Activated CD8-positive, alpha-beta memory T cell treated with anti-CD3 and anti-CD28 coated beads for 1 hour (primary cell): Measurements from ENCODE around the gene HTR3D.
"Not testable (repeated sequence)": the region's sequence is repeated elsewhere in the genome, so short reads cannot be mapped to it uniquely, and the experiment has no call there.

Experiments used
- DNase-seq, 2 donors: peaks; one replicate each; pipeline ENCODE4 v3.0.0-alpha.2; 2020; ENCODE audit warnings: low read depth in 1 of 2; ENCODE audit errors: extremely low read depth in 1 of 2

Gene HTR3D

DNA sequence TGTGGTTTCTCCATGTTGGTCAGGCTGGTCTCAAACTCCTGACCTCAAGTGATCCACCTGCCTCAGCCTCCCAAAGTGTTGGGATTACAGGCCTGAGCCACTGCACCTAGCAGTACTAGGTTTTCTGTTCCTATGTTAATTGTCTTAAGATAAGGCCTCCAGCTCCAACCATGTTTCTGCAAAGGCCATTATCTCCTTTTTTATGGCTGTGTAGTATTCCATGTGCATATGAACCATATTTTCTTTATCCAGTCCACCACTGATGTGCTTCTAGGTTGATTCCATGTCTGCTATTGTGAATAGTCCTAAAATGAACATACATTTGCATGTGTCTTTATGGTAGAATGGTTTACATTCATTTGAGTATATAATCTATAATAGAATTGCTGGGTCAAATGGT lies 31.1 kb downstream of the HTR3D start:
- DNase-seq, result no peak

DNA sequence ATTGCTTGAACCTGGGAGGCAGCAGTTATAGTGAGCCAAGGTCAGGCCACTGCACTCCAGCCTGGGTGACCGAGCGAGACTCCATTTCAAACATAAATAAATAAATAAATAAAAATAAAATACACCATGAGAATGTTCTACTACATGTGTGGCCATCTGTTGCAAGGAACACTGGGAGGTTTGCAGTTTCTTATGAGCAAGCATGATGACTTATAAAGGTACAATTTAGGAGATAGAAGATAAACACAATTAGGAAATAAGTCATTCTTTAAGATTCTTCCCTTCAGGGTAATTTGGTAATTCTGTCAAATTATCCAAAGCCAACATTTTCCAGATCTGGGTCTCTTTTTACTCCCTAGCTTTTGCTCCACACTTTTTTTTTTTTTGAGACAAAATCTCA lies 34.7 kb downstream of the HTR3D start:
- DNase-seq, result no peak

DNA sequence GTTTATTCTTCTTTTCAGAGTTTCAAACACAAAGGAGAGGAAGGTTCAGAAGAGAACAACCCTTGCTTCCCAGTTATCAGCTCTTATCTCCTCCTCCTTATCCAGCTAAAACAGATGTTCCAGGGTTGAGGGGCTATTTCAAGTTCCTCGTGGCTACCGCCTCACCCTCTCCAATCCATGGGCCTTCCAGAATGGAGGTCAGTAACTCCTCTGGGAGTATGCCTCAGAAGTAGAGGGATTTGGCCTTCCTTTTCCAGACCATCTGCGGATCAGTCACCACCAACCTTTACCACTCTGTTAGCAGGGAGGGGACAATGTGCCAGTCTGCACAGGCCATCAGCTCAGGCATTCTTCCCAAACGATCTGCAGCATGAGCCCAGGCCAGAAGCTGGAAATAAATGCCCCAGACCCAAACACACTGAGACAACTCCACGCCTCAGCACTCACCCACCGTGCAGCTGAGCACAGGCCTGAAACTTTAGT lies 36.1 kb downstream of the HTR3D start:
- DNase-seq, result no peak

DNA sequence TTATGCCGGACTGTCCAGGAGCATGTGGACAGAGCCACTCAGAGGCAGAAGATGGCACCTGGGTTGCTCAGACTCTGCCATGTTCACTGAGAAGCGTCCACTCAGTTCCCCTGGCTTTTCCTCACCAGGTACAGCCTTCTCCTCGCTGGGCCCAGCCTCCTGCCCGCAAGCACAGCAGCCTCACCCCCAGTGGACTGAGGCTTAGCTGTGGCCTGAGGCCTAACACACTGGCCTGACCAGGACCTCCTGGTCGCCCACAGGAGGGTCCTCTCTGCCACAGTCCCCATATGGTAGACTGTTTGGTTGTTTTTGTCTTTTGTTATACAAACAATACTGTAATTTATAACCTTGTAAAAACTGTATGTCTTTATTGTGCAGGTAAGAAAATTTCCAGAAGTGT lies 36.8 kb downstream of the HTR3D start:
- DNase-seq, result no peak

DNA sequence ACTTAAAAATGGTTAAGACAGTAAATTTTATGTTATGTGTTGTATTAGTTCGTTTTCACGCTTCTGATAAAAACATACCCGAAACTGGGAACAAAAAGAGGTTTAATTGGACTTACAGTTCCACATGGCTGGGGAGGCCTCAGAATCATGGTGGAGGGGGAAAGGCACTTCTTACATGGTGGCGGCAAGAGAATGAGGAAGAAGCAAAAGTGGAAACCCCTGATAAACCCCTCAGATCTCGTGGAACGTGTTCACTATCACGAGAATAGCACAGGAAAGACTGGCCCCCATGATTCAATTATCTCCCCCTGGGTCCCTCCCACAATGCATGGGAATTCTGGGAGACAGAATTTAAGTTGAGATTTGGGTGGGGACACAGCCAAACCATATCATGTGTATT lies 39.6 kb downstream of the HTR3D start:
- not testable (repeated sequence) for DNase-seq

DNA sequence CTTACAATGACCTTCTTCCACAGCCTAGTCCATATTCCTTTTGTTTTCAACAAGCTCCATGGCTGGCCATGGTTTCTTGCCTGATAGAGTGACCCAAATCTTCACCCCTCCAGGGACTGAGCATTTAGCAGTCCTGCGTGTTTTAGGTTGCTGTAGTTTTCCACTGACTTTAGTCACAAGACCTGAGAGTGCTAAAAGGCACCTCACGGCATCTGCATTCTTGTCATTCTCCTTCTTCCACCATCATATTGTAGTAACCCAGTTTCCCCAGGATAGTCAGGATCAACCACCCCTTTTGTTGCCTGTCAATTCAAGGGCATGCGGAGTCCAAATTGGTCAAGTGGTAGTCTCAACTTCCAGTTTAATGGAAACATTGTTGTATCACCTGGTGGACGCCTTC lies 42.1 kb downstream of the HTR3D start:
- no peak for DNase-seq

DNA sequence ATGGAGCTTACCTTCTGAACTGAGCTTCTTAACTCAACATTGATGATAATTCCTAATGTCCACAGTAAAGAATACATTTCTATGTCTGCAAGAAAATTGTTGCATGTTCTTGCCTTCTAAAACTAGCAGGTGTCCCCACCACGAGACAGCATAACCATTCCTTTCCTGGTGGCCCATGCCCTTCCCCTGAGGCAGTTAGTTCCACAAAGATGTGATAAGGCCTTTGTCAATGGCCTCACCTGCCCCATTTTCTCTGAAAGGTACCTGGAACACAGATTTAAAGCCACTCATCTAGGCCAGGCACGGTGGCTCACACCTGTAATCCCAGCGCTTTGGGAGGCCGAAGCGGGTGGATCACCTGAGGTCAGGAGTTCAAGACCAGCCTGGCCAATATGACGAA lies 44.4 kb downstream of the HTR3D start:
- DNase-seq, result no peak

DNA sequence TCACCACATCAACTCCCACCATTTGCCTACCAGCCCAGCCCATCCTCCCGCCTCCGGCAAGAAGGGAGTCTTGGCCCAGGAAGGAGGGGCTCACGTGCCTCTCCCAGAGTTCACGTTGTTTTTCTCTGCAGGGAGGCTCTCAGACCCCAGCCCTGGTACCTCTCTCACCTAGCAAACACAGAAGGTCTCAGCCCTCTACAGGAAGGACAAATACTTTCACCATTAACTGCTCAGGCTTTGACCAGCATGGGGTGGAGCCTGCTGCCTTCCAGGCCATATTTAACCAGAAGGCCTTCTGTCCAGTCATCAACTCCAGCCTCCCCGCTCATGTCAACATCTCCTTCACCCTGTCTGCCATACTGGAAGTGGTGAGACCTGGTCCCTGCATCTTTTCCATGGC lies 46.3 kb downstream of the HTR3D start:
- DNase-seq, result no peak

DNA sequence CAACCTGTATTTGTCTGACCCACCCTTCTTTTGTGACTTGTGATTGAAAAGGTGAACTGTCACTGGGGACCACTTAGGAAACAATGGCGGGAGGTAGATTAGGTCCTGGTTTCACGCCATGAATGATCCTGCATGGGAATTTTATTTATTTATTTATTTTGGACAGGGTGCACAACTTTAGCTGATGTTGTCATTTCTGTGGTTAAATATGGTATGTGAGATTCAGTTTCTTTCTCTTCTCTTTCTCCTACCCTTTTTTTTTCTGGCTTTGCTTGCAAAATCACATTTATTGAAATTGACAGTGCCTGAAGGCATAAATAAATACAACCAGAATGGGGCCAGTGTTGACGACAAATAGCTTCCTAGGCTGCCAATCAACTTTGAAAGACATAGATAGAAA lies 47.3 kb downstream of the HTR3D start:
- DNase-seq, result no peak

DNA sequence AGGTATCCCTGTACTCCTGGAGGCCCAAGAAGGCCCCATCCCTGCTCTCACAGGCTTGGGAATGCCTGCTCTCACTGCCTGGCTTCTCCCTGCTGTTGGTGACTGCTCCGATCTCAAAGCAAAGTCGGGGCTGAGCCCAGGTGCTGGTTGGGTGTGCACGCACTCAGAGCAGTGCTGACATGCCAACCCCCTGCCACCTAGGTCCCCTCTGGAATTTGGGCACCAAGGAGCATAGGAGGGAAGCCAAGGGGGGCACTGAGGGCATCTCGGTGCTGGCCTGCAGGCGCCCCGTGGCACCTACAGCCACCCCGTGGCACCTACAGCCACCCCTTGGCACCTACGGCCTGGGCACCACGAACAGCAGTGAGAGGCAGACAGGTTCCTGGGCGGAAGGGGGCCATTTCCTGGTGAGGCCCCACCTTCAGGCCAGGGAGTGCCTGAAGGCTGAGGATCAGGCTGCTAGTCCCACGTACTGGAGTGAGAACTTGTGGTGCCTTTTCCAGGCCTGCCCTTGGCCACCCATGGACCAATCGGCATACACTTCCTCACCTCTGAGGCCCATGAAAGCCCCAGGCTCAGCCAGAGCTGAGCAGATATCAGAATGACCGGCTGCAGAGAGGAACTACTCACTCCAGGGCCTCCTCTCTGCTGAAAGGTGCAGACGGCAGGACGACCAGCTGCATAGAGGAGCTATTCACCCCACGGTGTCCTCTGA lies 49.7 kb downstream of the HTR3D start:
- no peak for DNase-seq

DNA sequence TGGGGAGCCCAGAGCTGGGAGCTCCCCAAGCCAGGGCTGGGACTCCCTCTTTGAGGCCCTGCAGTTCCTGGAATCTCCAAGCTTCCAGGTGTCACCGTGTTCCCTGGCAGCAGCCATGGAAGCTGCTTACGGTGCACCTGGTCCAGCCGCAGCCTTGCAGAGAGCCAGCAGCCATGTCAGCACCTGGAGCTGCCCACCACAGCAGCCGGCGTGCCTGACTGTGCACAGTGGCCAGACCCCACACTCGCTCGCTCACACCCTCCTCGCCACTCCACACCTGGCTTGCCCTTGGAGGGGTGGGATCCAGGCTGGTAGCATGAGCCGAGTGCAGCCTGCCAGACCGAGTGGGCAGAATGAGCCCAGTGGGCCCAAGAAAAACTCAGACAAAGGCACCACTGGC lies 50.5 kb downstream of the HTR3D start:
- no peak for DNase-seq

DNA sequence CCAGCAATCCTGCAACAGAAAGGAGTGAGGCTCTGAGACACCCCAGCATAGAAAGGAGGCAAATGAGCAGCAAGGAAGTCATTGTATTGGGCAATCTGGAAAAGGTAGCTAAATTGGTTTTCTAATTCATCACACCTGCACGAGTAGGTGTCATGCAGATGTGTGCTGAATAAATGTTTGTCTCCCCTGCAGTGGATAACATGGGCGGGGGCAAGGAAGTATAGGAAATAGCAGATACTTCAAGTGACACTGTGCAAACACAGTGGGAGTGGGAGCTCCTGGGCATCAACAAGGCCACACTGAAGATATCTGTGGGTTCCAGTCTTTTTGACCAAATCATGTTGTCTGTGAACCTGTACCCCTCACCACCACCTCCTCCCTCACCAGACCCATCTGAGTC lies 50.9 kb downstream of the HTR3D start:
- DNase-seq, result no peak

DNA sequence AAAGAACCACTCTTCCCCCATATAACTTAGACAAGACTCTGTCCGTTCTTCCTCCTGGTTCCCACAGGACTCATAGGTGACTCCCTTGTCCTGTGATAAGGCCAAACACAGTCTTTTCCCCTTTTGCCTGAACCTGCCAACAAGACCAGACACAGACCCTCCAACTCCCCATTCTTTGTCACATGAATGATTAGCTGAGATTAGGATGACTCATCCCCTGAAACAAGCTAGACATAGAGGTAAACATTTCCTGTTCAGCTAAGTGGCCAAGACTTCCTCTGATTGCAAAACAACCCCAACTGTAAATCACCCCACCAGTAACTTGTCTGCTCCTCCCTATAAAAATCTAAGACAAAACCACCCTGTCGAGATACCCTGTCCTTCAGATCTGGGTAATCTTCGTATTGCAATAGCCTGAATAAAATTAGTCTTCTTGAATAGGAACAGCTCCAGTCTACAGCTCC lies 53.9 kb downstream of the HTR3D start:
- DNase-seq, result no peak
